Stimulated activated CD8-positive, alpha-beta memory T cell treated with anti-CD3 and anti-CD28 coated beads, Interleukin-7, amount 100 ng/mL, for 4 hours (primary cell): ENCODE data around the gene CALB2.
"Not testable (repeated sequence)": the region's sequence is repeated elsewhere in the genome, so short reads cannot be mapped to it uniquely, and the experiment has no call there.

Experiments
- DNase-seq, 2 donors: peaks; one replicate each; pipeline ENCODE4 v3.0.0-alpha.2; 2020; ENCODE audit warnings: low read depth in 2 of 2

CALB2 gene

GRCh38 chr16:71358464-71358998 is at the start of gene CALB2:
Gene CALB2 (plus strand): TSS chr16:71358723. CDS start chr16:71358793, 70 bp downstream.
- DNase-seq, result peak in 1 of 2 donors; percentile 29

- DNase-seq, result no peak
Measured at GRCh38 chr16:71311553-71312158, 46.9 kb upstream of the CALB2 start.

- not testable (repeated sequence) for DNase-seq
Measured at GRCh38 chr16:71313591-71313990, 44.9 kb upstream of the CALB2 start.

- DNase-seq, result no peak
Measured at GRCh38 chr16:71315269-71315668, 43.3 kb upstream of the CALB2 start.

- DNase-seq, result no peak
Measured at GRCh38 chr16:71319999-71320398, 38.5 kb upstream of the CALB2 start.

- DNase-seq, result no peak
Measured at GRCh38 chr16:71327720-71328119, 30.8 kb upstream of the CALB2 start.

GRCh38 chr16:71328151-71328550 is 30.4 kb upstream of the CALB2 start:
- no peak for DNase-seq

GRCh38 chr16:71337631-71338030 is 20.9 kb upstream of the CALB2 start:
- no peak for DNase-seq

GRCh38 chr16:71338193-71338592 is 20.3 kb upstream of the CALB2 start:
- DNase-seq, result no peak

- DNase-seq, result no peak
Measured at GRCh38 chr16:71338632-71339031, 19.9 kb upstream of the CALB2 start.

- no peak for DNase-seq
Measured at GRCh38 chr16:71339236-71340171, 19.0 kb upstream of the CALB2 start.

- DNase-seq, result no peak
Measured at GRCh38 chr16:71340406-71340805, 18.1 kb upstream of the CALB2 start.

GRCh38 chr16:71341881-71342280 is 16.6 kb upstream of the CALB2 start:
- no peak for DNase-seq

GRCh38 chr16:71343078-71343477 is 15.4 kb upstream of the CALB2 start:
- no peak for DNase-seq

- no peak for DNase-seq
Measured at GRCh38 chr16:71344315-71344905, 14.1 kb upstream of the CALB2 start.

GRCh38 chr16:71345031-71345430 is 13.5 kb upstream of the CALB2 start:
- no peak for DNase-seq

- DNase-seq, result no peak
Measured at GRCh38 chr16:71347146-71347545, 11.4 kb upstream of the CALB2 start.

GRCh38 chr16:71348262-71349085 is 10.0 kb upstream of the CALB2 start:
- DNase-seq, result no peak

GRCh38 chr16:71350821-71351557 is 7.5 kb upstream of the CALB2 start:
- no peak for DNase-seq

- DNase-seq, result no peak
Measured at GRCh38 chr16:71351558-71351901, 7.0 kb upstream of the CALB2 start.

GRCh38 chr16:71352466-71352865 is 6.1 kb upstream of the CALB2 start:
- DNase-seq, result no peak
